Posterior cingulate gyrus (tissue), 11 donors: ENCODE measurements around the gene VSTM2L.

ENCODE experiments used
- DNase-seq, 10 donors: peaks; one replicate each; pipeline versions ENCODE4 v3.0.0 to v3.0.0-alpha.2; 2020 to 2021; ENCODE audit warnings: mixed read lengths in 3 of 10
- intact Hi-C: fragments of 100-400 bp; cut with DNase I; formaldehyde crosslinking; loops from one replicate; pipeline ENCODE4 v1.15.1; 2023

Gene VSTM2L

GRCh38 chr20:37915434-37915787 lies 12.5 kb downstream of the VSTM2L start:
- intact Hi-C loops = no loop called here

GRCh38 chr20:37915800-37916570 lies 13.1 kb downstream of the VSTM2L start:
- peak in 8 of 10 donors; percentile 43 to 94 (median 60) for DNase-seq
- intact Hi-C loops = no loop called here

More at GRCh38 chr20:37915434-37915787, 12.5 kb downstream of the VSTM2L start:
- DNase-seq = no peak

GRCh38 chr20:37917461-37917860 lies 14.5 kb downstream of the VSTM2L start:
- intact Hi-C loops = no loop called here
- no peak for DNase-seq

- no peak for DNase-seq
- intact Hi-C loops = no loop called here
Measured at GRCh38 chr20:37918035-37918434, 15.1 kb downstream of the VSTM2L start.

GRCh38 chr20:37919389-37920040 lies 16.6 kb downstream of the VSTM2L start:
- intact Hi-C loops = no loop called here
- DNase-seq = no peak

GRCh38 chr20:37920270-37920669 lies 17.3 kb downstream of the VSTM2L start:
- intact Hi-C loops = no loop called here

GRCh38 chr20:37920679-37921322 lies 17.9 kb downstream of the VSTM2L start:
- DNase-seq = no peak
- intact Hi-C loops = no loop called here

More at GRCh38 chr20:37920270-37920669, 17.3 kb downstream of the VSTM2L start:
- peak in 1 of 10 donors; percentile 67 for DNase-seq

GRCh38 chr20:37921341-37921929 lies 18.5 kb downstream of the VSTM2L start:
- DNase-seq = no peak
- intact Hi-C loops = no loop called here

GRCh38 chr20:37922016-37922415 lies 19.1 kb downstream of the VSTM2L start:
- no peak for DNase-seq
- intact Hi-C loops = no loop called here

- no peak for DNase-seq
- intact Hi-C loops = no loop called here
Measured at GRCh38 chr20:37925265-37926165, 22.6 kb downstream of the VSTM2L start.

GRCh38 chr20:37926612-37927011 lies 23.7 kb downstream of the VSTM2L start:
- DNase-seq = no peak
- intact Hi-C loops = no loop called here

- intact Hi-C loops = no loop called here
- peak in 1 of 10 donors; percentile 59 for DNase-seq
Measured at GRCh38 chr20:37927410-37928095, 24.6 kb downstream of the VSTM2L start.

GRCh38 chr20:37928996-37929682 lies 26.2 kb downstream of the VSTM2L start:
- no peak for DNase-seq
- intact Hi-C loops = no loop called here

- no peak for DNase-seq
- intact Hi-C loops = no loop called here
Measured at GRCh38 chr20:37929683-37930014, 26.7 kb downstream of the VSTM2L start.

- DNase-seq = peak in 1 of 10 donors; percentile 81
- intact Hi-C loops = no loop called here
Measured at GRCh38 chr20:37931153-37931922, 28.4 kb downstream of the VSTM2L start.

GRCh38 chr20:37932074-37932473 lies 29.1 kb downstream of the VSTM2L start:
- intact Hi-C loops = no loop called here
- DNase-seq = peak in 3 of 10 donors; percentile 14 to 56 (median 38)

- intact Hi-C loops = no loop called here
- peak in 2 of 10 donors; percentile 25 to 69 for DNase-seq
Measured at GRCh38 chr20:37932919-37933318, 30.0 kb downstream of the VSTM2L start.
